ENCODE data around the gene NACC1.
A peak's percentile ranks its signal among the peaks of the same experiment; 100 is the strongest.

Gene NACC1

GRCh38 chr19:13146763-13147563 lies 28.9 kb downstream of the NACC1 start:
- DNase-seq (ENCODE audit: low spot score), result no peak

GRCh38 chr19:13149173-13149627 lies 31.1 kb downstream of the NACC1 start:
- DNase-seq (ENCODE audit: low spot score), result peak; percentile 47

- DNase-seq (ENCODE audit: low spot score), result peak; percentile 42
Measured at GRCh38 chr19:13149628-13150186, 31.6 kb downstream of the NACC1 start.

- peak; percentile 91 for DNase-seq (ENCODE audit: low spot score)
Measured at GRCh38 chr19:13150187-13150930, 32.3 kb downstream of the NACC1 start, which contains the start of the genes IER2 and STX10. IER2 (plus strand) TSS chr19:13150411; CDS start chr19:13153187, 2,776 bp downstream. STX10 (minus strand) TSS chr19:13150375; CDS start chr19:13150173, 202 bp downstream.

- peak; percentile 41 for DNase-seq (ENCODE audit: low spot score)
Measured at GRCh38 chr19:13150931-13151604, 33.0 kb downstream of the NACC1 start.

- DNase-seq (ENCODE audit: low spot score), result peak; percentile 98
Measured at GRCh38 chr19:13151605-13152355, 33.7 kb downstream of the NACC1 start.

- no peak for DNase-seq (ENCODE audit: low spot score)
Measured at GRCh38 chr19:13152356-13152973, 34.4 kb downstream of the NACC1 start.

- peak; percentile 95 for DNase-seq (ENCODE audit: low spot score)
Measured at GRCh38 chr19:13152974-13153568, 35.0 kb downstream of the NACC1 start.

- peak; percentile 53 for DNase-seq (ENCODE audit: low spot score)
Measured at GRCh38 chr19:13153569-13154240, 35.6 kb downstream of the NACC1 start.

- DNase-seq (ENCODE audit: low spot score), result peak; percentile 68
Measured at GRCh38 chr19:13154241-13154778, 36.2 kb downstream of the NACC1 start.

GRCh38 chr19:13154911-13155471 lies 36.9 kb downstream of the NACC1 start:
- peak; percentile 66 for DNase-seq (ENCODE audit: low spot score)

- peak; percentile 92 for DNase-seq (ENCODE audit: low spot score)
Measured at GRCh38 chr19:13155472-13156359, 37.7 kb downstream of the NACC1 start.

GRCh38 chr19:13159713-13160112 lies 41.6 kb downstream of the NACC1 start:
- DNase-seq (ENCODE audit: low spot score), result no peak

GRCh38 chr19:13160557-13160956 lies 42.5 kb downstream of the NACC1 start:
- DNase-seq (ENCODE audit: low spot score), result no peak

- peak; percentile 84 for DNase-seq (ENCODE audit: low spot score)
Measured at GRCh38 chr19:13162724-13163608, 44.9 kb downstream of the NACC1 start.

- peak; percentile 46 for DNase-seq (ENCODE audit: low spot score)
Measured at GRCh38 chr19:13163609-13164342, 45.7 kb downstream of the NACC1 start.
